ENCODE data around the gene PNPLA8. TPM values are rescaled to one million over a fixed set of nuclear protein-coding genes. Genes with fewer than 3 reads are reported as not detected.

The PNPLA8 gene
- total RNA-seq, 1 donor from 2014 or later: 22.6 TPM

- DNase-seq (ENCODE audit: low spot score): no peak
Observed at GRCh38 chr7:108441392-108441955, 84.5 kb downstream of the PNPLA8 start.

GRCh38 chr7:108440613-108441012, 85.3 kb downstream of the PNPLA8 start:
- no peak for DNase-seq (ENCODE audit: low spot score)

- DNase-seq (ENCODE audit: low spot score): no peak
Observed at GRCh38 chr7:108436906-108437305, 89.0 kb downstream of the PNPLA8 start.

GRCh38 chr7:108434010-108434409, 91.9 kb downstream of the PNPLA8 start:
- DNase-seq (ENCODE audit: low spot score): no peak

- no peak for DNase-seq (ENCODE audit: low spot score)
Observed at GRCh38 chr7:108431099-108431498, 94.8 kb downstream of the PNPLA8 start.

GRCh38 chr7:108430664-108431063, 95.3 kb downstream of the PNPLA8 start:
- DNase-seq (ENCODE audit: low spot score): no peak

GRCh38 chr7:108427766-108428165, 98.2 kb downstream of the PNPLA8 start:
- DNase-seq (ENCODE audit: low spot score): no peak

GRCh38 chr7:108425714-108426275, 100.1 kb downstream of the PNPLA8 start:
- DNase-seq (ENCODE audit: low spot score): no peak

- DNase-seq (ENCODE audit: low spot score): no peak
Observed at GRCh38 chr7:108424013-108424412, 101.9 kb downstream of the PNPLA8 start.

GRCh38 chr7:108423089-108423989, 102.6 kb downstream of the PNPLA8 start:
- no peak for DNase-seq (ENCODE audit: low spot score)

GRCh38 chr7:108421720-108422331, 104.1 kb downstream of the PNPLA8 start:
- no peak for DNase-seq (ENCODE audit: low spot score)

Other genes starting within 250 kb of the PNPLA8 start
- gene NRCAM, start 69.7 kb downstream of the PNPLA8 start, total RNA-seq: 38.2 TPM
- gene THAP5, start 43.6 kb upstream of the PNPLA8 start, total RNA-seq: 23.2 TPM
- gene DNAJB9, start 43.7 kb upstream of the PNPLA8 start, total RNA-seq: 31.3 TPM